GM19043 (cell line): Measurements from ENCODE around the gene SLU7.
"Not testable (repeated sequence)": the region's sequence is repeated elsewhere in the genome, so short reads cannot be mapped to it uniquely, and the experiment has no call there.

Source experiments
- ATAC-seq: cut with Tn5 transposase; IDR thresholded peaks from one replicate; pipeline ENCODE4 v1.9.1; 2021; ENCODE audit warnings: low read depth; ENCODE audit not compliant: unreplicated experiment

Gene SLU7

GRCh38 chr5:160451281-160451680 lies 32.4 kb upstream of the SLU7 start:
- no peak for ATAC-seq

GRCh38 chr5:160450164-160450932 lies 31.5 kb upstream of the SLU7 start:
- ATAC-seq, result peak; percentile 54

GRCh38 chr5:160449458-160449857 lies 30.6 kb upstream of the SLU7 start:
- no peak for ATAC-seq

GRCh38 chr5:160448886-160449285 lies 30.0 kb upstream of the SLU7 start:
- no peak for ATAC-seq

- ATAC-seq, result no peak
Measured at GRCh38 chr5:160445751-160446150, 26.9 kb upstream of the SLU7 start.

- no peak for ATAC-seq
Measured at GRCh38 chr5:160445132-160445531, 26.3 kb upstream of the SLU7 start.

GRCh38 chr5:160444407-160444806 lies 25.5 kb upstream of the SLU7 start:
- no peak for ATAC-seq

- ATAC-seq, result no peak
Measured at GRCh38 chr5:160442824-160443431, 24.0 kb upstream of the SLU7 start.

GRCh38 chr5:160441311-160441781 lies 22.5 kb upstream of the SLU7 start:
- ATAC-seq, result peak; percentile 18

GRCh38 chr5:160439205-160439600 lies 20.3 kb upstream of the SLU7 start:
- peak; percentile 46 for ATAC-seq

- ATAC-seq, result peak; percentile 26
Measured at GRCh38 chr5:160438316-160439204, 19.7 kb upstream of the SLU7 start.

GRCh38 chr5:160437271-160437670 lies 18.4 kb upstream of the SLU7 start:
- no peak for ATAC-seq

GRCh38 chr5:160436661-160437060 lies 17.8 kb upstream of the SLU7 start:
- not testable (repeated sequence) for ATAC-seq

- no peak for ATAC-seq
Measured at GRCh38 chr5:160436017-160436416, 17.1 kb upstream of the SLU7 start.

- no peak for ATAC-seq
Measured at GRCh38 chr5:160435532-160435931, 16.7 kb upstream of the SLU7 start.

GRCh38 chr5:160434022-160434531 lies 15.2 kb upstream of the SLU7 start:
- ATAC-seq, result peak; percentile 74

- no peak for ATAC-seq
Measured at GRCh38 chr5:160432787-160433186, 13.9 kb upstream of the SLU7 start.

- no peak for ATAC-seq
Measured at GRCh38 chr5:160432196-160432595, 13.3 kb upstream of the SLU7 start.

- ATAC-seq, result no peak
Measured at GRCh38 chr5:160427607-160428006, 8.7 kb upstream of the SLU7 start.

GRCh38 chr5:160423099-160423498 lies 4.2 kb upstream of the SLU7 start:
- no peak for ATAC-seq
